SJCRH30 (cell line): ENCODE results near the gene NAALAD2. TPM values are rescaled to one million over a fixed set of nuclear protein-coding genes. Genes with fewer than 3 reads are reported as not detected.
"Not testable (repeated sequence)": the region's sequence is repeated elsewhere in the genome, so short reads cannot be mapped to it uniquely, and the experiment has no call there.

ENCODE experiments used
- DNase-seq, 2 experiments: peaks; one replicate each; pipeline ENCODE4 v3.0.0-alpha.2; 2015 to 2020
- H3K27ac ChIP-seq: fragments of 250-450 bp; sonication (Bioruptor Pico); 2 replicates; pipeline ENCODE4 v1.5.1; 2020; ENCODE audit warnings: mild to moderate bottlenecking, moderate library complexity
- H3K27me3 ChIP-seq: fragments of 250-450 bp; sonication (Bioruptor Pico); 2 replicates; pipeline ENCODE4 v1.5.1; 2020; ENCODE audit warnings: mild to moderate bottlenecking, moderate library complexity
- H3K36me3 ChIP-seq: fragments of 250-450 bp; sonication (Bioruptor Pico); 2 replicates; pipeline ENCODE4 v1.5.1; 2020; ENCODE audit warnings: mild to moderate bottlenecking, moderate library complexity
- H3K4me1 ChIP-seq: fragments of 250-450 bp; sonication (Bioruptor Pico); 2 replicates; pipeline ENCODE4 v1.5.1; 2020; ENCODE audit warnings: mild to moderate bottlenecking, moderate library complexity
- H3K4me3 ChIP-seq: fragments of 250-450 bp; sonication (Bioruptor Pico); 2 replicates; pipeline ENCODE4 v1.5.1; 2020; ENCODE audit warnings: mild to moderate bottlenecking, moderate library complexity
- H3K9me3 ChIP-seq: fragments of 250-450 bp; sonication (Bioruptor Pico); replicated peaks from 2 replicates; pipeline ENCODE4 v1.5.1; 2020; ENCODE audit warnings: mild to moderate bottlenecking, moderate library complexity
- total RNA-seq: library from RNA; depleted of rRNA; stranded (reverse); fragments of >200 nt; shearing (Covaris generic); gene quantifications from 2 replicates; pipeline ENCODE4 v1.2.3, GENCODE V29; 2014; rRNA removed

The NAALAD2 gene
- total RNA-seq = 0.06 TPM in 1 of 2 replicates, not detected in the other

DNA sequence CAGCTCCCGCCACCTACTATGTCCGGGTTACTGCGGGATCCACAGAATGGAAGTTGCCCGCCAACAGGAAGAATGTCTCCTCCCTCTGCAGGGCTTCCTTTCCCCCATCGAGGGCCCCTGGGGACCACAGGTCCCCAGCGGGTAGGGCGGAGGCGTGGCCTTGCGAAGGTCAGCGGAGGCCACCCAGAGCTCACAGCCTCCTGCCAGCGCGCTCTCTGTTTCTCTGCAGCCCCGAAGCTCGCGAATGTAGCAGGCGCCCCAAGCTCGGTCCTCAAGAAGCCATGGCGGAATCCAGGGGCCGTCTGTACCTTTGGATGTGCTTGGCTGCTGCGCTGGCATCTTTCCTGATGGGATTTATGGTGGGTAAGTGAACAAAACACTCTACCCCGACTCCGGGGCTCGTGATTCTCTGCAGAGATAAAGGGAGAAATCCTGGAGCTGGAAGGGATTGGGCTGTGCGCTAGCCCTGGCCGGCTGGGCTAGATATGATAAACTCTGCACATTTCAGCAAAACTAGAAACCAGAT lies at the start of gene NAALAD2:
TSS of gene NAALAD2 (plus strand) at position 186 of the 526 bp plus-strand sequence. CDS start at position 282, 96 bp downstream.
- no peaks in the 10 kb centered on the region for H3K4me1 ChIP-seq
- no peaks in the 10 kb centered on the region for H3K36me3 ChIP-seq
- no peaks in the 10 kb centered on the region for H3K9me3 ChIP-seq
- H3K27me3 ChIP-seq = no peaks in the 10 kb centered on the region
- no peak within 1 kb of the TSS for H3K27ac ChIP-seq
- no peak within 1 kb of the TSS for H3K4me3 ChIP-seq
- DNase-seq = no peak

DNA sequence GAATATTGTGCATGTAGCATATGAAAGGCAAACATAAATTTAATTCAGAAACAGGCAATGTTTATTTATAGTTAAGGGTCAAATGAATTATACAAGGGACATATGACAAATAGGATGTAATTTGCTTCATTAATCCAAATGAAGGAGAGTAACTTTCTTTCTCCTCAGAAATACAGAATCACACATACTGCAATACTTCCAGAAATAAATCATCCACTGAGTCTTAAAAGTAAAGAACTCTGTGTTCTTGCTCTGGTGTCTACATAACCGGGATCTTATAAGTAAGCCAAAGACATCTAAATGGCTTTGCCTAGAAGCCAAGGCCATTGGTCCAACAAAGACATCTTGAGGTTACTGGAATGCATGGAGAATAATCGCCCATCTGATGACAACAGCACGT lies 48.8 kb upstream of the NAALAD2 start, which contains the start of gene UBTFL1:
TSS of gene UBTFL1 (plus strand) at position 301 of the 400 bp plus-strand sequence. CDS start at position 301, 0 bp downstream.
- H3K36me3 ChIP-seq, DNase-seq, H3K27ac ChIP-seq, H3K4me3 ChIP-seq, H3K4me1 ChIP-seq, H3K9me3 ChIP-seq, H3K27me3 ChIP-seq: not testable (repeated sequence)

DNA sequence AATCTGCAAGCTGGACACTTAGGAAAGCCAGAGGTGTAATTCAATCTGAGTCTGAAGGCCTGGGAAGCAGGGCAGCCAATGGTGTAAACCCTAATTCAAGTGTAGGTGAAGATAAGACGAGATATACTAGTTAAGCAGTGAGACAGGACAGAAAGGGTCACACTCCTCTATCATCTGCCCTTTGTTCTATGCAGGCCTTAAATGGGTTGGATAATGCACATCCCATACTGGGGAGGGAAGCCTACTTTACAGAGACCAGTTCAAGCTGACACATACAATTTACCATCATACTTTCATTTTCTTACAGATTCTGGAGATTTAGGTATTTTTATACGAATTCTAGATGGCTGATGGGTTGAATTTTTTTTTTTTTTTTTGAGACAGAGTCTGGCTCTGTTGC lies 45.7 kb upstream of the NAALAD2 start:
- not testable (repeated sequence) for H3K36me3 ChIP-seq, H3K27me3 ChIP-seq, H3K4me1 ChIP-seq, DNase-seq, H3K9me3 ChIP-seq, H3K4me3 ChIP-seq, H3K27ac ChIP-seq

DNA sequence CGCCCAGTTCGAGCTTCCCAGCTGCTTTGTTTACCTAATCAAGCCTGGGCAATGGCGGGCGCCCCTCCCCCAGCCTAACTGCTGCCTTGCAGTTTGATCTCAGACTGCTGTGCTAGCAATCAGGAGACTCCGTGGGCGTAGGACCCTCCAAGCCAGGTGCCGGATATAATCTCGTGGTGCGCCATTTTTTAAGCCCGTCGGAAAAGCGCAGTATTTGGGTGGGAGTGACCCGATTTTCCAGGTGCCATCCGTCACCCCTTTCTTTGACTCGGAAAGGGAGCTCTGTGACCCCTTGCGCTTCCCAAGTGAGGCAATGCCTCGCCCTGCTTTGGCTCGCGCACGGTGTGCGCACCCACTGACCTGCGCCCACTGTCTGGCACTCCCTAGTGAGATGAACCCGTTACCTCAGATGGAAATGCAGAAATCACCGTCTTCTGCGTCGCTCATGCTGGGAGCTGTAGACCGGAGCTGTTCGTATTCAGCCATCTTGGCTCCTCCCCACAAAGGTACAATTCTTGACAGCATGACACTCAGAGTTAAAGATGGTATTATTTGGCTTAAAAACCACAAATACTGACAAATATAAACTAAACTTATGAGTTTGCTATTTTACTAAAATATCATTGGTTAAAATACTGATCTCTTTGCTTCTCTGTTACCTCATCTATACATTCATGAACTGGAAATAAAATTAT lies 39.1 kb upstream of the NAALAD2 start:
- not testable (repeated sequence) for H3K27ac ChIP-seq, H3K36me3 ChIP-seq, H3K9me3 ChIP-seq, DNase-seq, H3K4me3 ChIP-seq, H3K4me1 ChIP-seq, H3K27me3 ChIP-seq

DNA sequence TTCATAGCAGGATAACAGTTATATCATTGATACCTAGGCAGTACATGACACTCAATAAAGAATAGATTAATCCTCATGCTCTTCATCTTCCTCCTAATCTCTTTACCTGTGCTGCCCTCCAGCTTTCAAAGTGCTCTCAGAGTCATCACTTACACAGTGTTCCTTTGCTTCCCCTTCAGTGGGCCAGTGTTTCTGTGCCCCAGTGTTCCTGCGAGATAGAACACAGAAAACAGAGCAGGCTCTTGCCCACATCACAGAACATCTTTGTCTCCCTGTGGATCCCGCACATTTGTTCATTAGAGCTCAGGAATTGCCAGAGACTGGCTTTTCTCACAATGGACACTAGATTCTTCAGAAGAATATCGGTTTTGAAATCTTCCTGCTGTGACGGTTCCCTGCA lies 36.2 kb upstream of the NAALAD2 start:
- H3K4me3 ChIP-seq, H3K9me3 ChIP-seq, H3K4me1 ChIP-seq, H3K36me3 ChIP-seq, H3K27ac ChIP-seq, H3K27me3 ChIP-seq, DNase-seq: not testable (repeated sequence)

DNA sequence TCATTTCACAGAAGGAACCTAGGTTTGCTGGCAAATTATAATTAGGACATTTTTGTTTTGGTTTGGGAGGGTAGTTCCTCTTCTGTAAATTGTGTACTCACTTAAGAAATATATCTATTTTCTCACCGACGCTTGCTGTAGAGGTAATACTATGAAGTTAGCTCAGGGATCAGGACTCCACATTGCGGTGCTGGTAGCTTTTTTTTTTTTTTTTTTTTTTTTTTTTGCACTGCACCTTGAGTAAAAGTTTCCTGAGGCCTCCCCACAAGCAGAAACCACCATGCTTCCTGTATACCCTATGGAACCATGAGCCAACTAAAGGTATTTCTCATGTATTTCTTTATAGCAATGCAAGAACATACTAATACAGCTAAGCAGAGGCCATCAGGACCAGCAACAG lies 34.0 kb upstream of the NAALAD2 start:
- Histone ChIP-seq H3K27me3 (no peaks in the 10 kb centered on the region), H3K4me3 (no peak overlapping the region), H3K36me3 (no peaks in the 10 kb centered on the region), H3K27ac (no peak overlapping the region), H3K4me1 (no peaks in the 10 kb centered on the region), H3K9me3 (no peaks in the 10 kb centered on the region)
- DNase-seq = no peak

DNA sequence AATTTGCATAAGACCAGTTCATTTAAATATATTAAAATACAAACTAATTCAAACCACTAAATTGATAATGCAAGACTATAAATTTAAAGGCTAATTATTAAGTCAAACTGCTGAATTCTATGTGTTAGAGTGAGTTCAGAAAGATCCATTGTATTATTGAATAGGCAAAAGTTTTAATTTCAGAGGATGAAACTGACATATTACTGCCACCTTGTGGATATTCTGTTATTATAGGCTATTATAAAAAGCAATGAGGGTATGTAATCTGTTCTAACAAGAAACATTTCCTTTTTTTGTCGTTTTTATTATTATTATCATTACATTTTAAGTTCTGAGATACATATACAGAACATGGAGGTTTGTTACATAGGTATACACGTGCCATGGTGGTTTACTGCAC lies 20.9 kb upstream of the NAALAD2 start:
- Histone ChIP-seq H3K9me3 (no peaks in the 10 kb centered on the region), H3K4me3 (no peak overlapping the region), H3K27me3 (no peaks in the 10 kb centered on the region), H3K4me1 (no peaks in the 10 kb centered on the region), H3K36me3 (no peaks in the 10 kb centered on the region), H3K27ac (no peak overlapping the region)
- DNase-seq = peak in 1 of 2 experiments; percentile 17

DNA sequence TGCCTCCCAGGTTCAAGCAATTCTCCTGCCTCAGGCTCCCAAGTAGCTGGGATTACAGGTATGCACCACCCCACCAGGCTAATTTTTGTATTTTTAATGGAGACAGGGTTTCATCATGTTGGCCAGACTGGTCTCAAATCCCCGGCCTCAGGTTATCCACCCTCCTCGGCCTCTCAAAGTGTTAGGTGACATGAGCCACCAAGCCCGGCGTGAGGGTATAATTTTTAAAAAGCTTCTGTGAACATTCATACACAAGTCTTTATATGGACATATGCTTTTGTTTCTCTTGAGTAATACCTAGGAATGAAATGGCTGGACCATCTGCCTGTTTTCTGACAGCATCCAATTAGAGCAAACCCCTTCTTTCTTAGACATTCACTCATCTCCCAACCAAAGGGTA lies 14.3 kb upstream of the NAALAD2 start:
- no peak for DNase-seq
- no peaks in the 10 kb centered on the region for H3K9me3 ChIP-seq
- H3K4me1 ChIP-seq = no peaks in the 10 kb centered on the region
- H3K36me3 ChIP-seq = no peaks in the 10 kb centered on the region
- no peaks in the 10 kb centered on the region; the same call in 1 of the 2 replicates for H3K27me3 ChIP-seq
- H3K27ac ChIP-seq = no peak overlapping the region
- no peak overlapping the region for H3K4me3 ChIP-seq

DNA sequence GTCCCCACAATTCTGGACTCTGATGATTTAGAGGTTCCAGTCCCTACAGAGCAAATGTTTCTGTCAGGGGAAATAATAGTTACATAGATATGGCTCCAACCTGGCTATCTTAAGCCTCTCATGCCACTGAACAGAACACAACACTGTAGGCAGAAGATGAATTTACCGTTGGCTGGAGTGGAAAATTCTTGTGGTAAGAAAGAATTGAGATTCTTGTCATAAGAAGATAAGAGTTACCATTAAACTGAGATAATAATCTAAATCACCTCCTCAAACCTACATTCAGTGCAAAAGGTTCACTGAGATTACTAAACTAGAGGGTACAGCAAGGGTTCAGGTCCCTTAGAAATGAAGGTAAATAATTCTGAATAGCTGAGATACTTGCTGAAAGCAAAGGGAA lies 10.1 kb upstream of the NAALAD2 start:
- no peak for DNase-seq
- Histone ChIP-seq H3K27me3 (no peaks in the 10 kb centered on the region; the same call in 1 of the 2 replicates), H3K9me3 (no peaks in the 10 kb centered on the region), H3K4me3 (no peak overlapping the region), H3K36me3 (no peaks in the 10 kb centered on the region), H3K27ac (no peak overlapping the region), H3K4me1 (no peaks in the 10 kb centered on the region)

DNA sequence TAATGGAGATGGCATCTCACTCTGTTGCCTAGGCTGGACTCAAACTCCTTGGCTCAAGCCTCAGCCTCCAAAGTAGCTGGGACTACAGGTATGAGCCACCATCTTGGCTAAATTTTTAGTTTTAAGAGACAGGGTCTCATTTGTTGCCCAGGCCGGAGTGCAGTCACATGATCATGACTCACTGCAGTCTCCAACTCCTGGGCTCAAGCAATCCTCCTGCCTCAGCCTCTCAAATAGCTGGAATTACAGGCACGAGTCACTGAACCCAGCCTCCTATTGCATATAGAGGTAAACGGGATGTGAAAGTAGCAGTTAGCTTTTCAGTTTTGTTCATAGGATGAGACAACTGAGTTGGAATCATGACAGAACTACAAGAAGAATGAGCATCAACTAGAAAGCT lies 9.5 kb upstream of the NAALAD2 start:
- Histone ChIP-seq H3K9me3 (no peaks in the 10 kb centered on the region), H3K27ac (no peak overlapping the region), H3K4me3 (no peak overlapping the region), H3K36me3 (no peaks in the 10 kb centered on the region), H3K4me1 (no peaks in the 10 kb centered on the region), H3K27me3 (no peaks in the 10 kb centered on the region; the same call in 1 of the 2 replicates)
- no peak for DNase-seq

DNA sequence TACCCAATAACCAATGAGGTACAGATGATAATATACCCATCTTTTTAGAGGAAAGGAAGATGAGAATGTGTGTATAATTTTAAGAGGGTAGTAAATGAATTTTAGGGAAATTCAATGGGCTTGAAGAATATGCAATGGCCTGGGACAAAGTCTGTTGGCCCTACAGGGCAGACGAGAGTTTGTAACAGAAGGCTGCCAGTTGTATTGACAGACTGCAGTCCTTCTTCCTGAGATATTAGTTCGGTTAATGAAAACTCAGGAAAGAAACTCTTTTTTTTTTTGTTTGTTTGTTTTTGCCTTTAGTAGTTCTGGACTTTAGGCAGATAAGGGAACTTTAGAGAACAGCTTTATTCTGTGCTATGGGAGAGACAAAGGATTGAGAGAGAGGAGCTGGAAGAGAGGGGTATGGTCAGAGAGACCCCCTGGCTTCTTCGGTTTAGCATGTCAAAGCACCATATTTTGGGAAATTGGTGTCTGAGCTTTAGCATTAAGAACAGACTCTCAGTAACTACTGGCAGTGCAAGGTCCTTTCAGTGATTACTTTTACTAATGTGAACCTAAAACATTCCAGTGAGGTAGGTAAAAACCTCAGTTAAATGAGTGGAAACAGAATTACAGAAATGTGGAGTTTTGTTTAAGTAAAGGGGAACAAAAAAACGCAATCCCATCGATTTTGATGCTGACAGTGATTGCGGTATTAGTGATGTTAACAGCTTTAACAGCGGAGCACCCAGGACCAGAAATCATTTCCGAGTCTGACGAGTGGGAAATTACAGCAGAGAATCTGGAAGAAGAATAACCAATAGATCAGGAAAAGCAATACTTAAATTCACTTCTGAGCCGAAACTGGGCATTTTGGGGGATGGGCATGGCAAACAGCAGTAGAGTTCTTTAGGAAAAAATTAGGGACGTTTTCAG lies 644 bp upstream of the NAALAD2 start:
- no peaks in the 10 kb centered on the region for H3K36me3 ChIP-seq
- no peak overlapping the region for H3K4me3 ChIP-seq
- no peaks in the 10 kb centered on the region for H3K9me3 ChIP-seq
- no peaks in the 10 kb centered on the region for H3K27me3 ChIP-seq
- no peak overlapping the region for H3K27ac ChIP-seq
- no peaks in the 10 kb centered on the region for H3K4me1 ChIP-seq
- DNase-seq = no peak

DNA sequence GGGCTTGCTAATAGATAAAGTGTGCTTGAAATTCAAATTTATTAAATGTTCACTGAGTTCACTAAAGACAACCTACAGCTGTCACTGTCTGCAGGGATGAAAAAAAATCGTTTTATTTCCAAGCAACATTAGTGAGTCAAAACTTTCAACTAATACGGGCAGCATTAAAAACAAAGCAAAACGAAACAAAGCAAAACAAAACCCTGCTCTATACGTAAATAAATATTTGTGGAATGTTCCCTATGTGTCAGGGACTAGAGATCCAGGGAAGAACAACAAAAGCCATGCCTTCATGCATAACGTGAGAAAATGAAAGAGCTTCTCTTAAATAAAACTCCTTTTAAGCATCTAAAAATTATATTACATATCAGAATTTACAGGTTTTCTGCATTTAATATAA lies 553 bp downstream of the NAALAD2 start:
- Histone ChIP-seq H3K27ac (no peak overlapping the region), H3K4me3 (no peak overlapping the region), H3K9me3 (no peaks in the 10 kb centered on the region), H3K4me1 (no peaks in the 10 kb centered on the region), H3K27me3 (no peaks in the 10 kb centered on the region), H3K36me3 (no peaks in the 10 kb centered on the region)
- no peak for DNase-seq

DNA sequence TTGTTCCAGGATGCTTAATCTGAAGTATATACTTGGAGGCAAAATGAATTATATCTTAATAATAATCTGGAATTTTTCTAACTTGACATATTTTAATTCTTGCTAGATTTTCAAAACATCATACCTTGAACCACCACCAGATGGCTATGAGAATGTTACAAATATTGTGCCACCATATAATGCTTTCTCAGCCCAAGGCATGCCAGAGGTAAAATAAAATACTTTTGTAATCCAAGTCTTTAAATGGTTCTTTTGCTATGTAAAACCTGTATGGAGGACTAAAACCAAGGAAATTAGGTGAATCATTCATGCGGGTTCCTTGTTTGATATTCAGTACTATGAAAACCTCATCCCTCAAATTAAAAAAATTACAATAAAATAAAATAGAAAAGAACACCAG lies 14.4 kb downstream of the NAALAD2 start:
- H3K4me3 ChIP-seq = no peak overlapping the region
- H3K4me1 ChIP-seq = no peaks in the 10 kb centered on the region
- H3K27ac ChIP-seq = no peak overlapping the region
- no peaks in the 10 kb centered on the region for H3K9me3 ChIP-seq
- no peak for DNase-seq
- H3K27me3 ChIP-seq = no peaks in the 10 kb centered on the region
- no peaks in the 10 kb centered on the region for H3K36me3 ChIP-seq

DNA sequence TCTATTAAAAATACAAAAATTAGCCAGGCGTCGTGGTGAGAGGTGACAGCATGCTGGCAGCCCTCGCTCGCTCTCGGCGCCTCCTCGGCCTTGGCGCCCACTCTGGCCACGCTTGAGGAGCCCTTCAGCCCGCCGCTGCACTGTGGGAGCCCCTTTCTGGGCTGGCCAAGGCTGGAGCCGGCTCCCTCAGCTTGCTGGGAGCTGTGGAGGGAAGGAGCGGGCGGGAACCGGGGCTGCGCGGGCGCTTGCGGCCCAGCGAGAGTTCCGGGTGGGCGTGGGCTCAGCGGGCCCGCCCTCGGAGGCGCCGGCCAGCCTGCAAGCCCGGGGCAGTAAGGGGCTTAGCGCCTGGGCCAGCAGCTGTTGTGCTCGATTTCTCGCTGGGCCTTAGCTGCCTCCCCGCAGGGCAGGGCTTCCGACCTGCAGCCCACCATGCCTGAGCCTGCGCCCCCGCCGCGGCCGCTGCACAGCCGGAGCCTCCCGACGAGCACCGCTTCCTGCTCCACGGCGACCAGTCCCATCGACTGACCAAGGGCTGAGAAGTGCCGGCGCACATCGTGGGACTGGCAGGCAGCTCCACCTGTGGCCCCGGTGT lies 32.6 kb downstream of the NAALAD2 start:
- not testable (repeated sequence) for H3K4me3 ChIP-seq, H3K27ac ChIP-seq, H3K36me3 ChIP-seq, DNase-seq, H3K4me1 ChIP-seq, H3K9me3 ChIP-seq, H3K27me3 ChIP-seq

DNA sequence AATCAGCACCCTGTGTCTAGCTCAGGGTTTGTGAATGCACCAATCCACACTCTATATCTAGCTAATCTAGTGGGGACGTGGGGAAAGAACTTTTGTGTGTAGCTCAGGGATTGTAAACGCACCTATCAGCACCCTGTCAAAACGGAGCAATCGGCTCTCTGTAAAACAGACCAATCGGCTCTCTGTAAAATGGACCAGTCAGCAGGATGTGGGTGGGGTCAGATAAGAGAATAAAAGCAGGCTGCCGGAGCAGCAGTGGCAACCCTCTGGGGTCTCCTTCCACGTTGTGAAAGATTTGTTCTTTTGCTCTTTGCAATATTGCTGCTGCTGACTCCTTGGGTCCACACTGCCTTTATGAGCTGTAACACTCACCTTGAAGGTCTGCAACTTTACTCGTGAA lies 33.2 kb downstream of the NAALAD2 start:
- H3K36me3 ChIP-seq, DNase-seq, H3K4me1 ChIP-seq, H3K27me3 ChIP-seq, H3K27ac ChIP-seq, H3K4me3 ChIP-seq, H3K9me3 ChIP-seq: not testable (repeated sequence)
